Epithelial cell of prostate (primary cell): ENCODE data around the gene IL11RA.

Source experiments
- DNase-seq: peaks from one replicate; pipeline ENCODE4 v3.0.0-alpha.2; 2011; ENCODE audit warnings: low read depth, low spot score
- H3K27ac ChIP-seq: fragments of 450-650 bp; 2 replicates; pipeline ENCODE4 v1.5.1; 2017; ENCODE audit warnings: mild to moderate bottlenecking

Gene IL11RA

GRCh38 chr9:34651321-34651720 lies 664 bp upstream of the IL11RA start:
- no peak for DNase-seq
- H3K27ac ChIP-seq, result peak overlapping the region; percentile 55

- no peak overlapping the region for H3K27ac ChIP-seq
- no peak for DNase-seq
Observed at GRCh38 chr9:34652602-34653000, 616 bp downstream of the IL11RA start.

GRCh38 chr9:34653151-34654072 lies 1.4 kb downstream of the IL11RA start:
- no peak for DNase-seq
- no peak overlapping the region for H3K27ac ChIP-seq

GRCh38 chr9:34654323-34655051 lies 2.5 kb downstream of the IL11RA start:
- no peak for DNase-seq
- no peak overlapping the region for H3K27ac ChIP-seq

GRCh38 chr9:34655394-34655793 lies 3.4 kb downstream of the IL11RA start:
- no peak overlapping the region for H3K27ac ChIP-seq
- no peak for DNase-seq

GRCh38 chr9:34656992-34657391 lies 5.0 kb downstream of the IL11RA start:
- no peak for DNase-seq
- H3K27ac ChIP-seq, result no peak overlapping the region

GRCh38 chr9:34658461-34658860 lies 6.5 kb downstream of the IL11RA start:
- DNase-seq, result no peak
- no peak overlapping the region for H3K27ac ChIP-seq

GRCh38 chr9:34659592-34660253 lies 7.7 kb downstream of the IL11RA start:
- no peak overlapping the region for H3K27ac ChIP-seq
- no peak for DNase-seq

- peak within 1 kb of the TSS; percentile 19 for H3K27ac ChIP-seq
- no peak for DNase-seq
Observed at GRCh38 chr9:34662526-34663302, 10.7 kb downstream of the IL11RA start, which contains the start of gene CCL27. Gene CCL27, minus strand, starts transcription at chr9:34662657. Its CDS starts 24 bp downstream, at chr9:34662633.

GRCh38 chr9:34663303-34663605 lies 11.3 kb downstream of the IL11RA start:
- peak overlapping the region; percentile 19 for H3K27ac ChIP-seq
- DNase-seq, result no peak

- H3K27ac ChIP-seq, result peak overlapping the region; percentile 83
- DNase-seq, result no peak
Observed at GRCh38 chr9:34664281-34665066, 12.5 kb downstream of the IL11RA start.

- peak overlapping the region; percentile 83 for H3K27ac ChIP-seq
- no peak for DNase-seq
Observed at GRCh38 chr9:34665067-34665380, 13.0 kb downstream of the IL11RA start.

GRCh38 chr9:34665381-34666250 lies 13.6 kb downstream of the IL11RA start:
- H3K27ac ChIP-seq, result peak overlapping the region; percentile 83
- peak; percentile 62 for DNase-seq

- no peak overlapping the region for H3K27ac ChIP-seq
- no peak for DNase-seq
Observed at GRCh38 chr9:34669809-34670562, 18.0 kb downstream of the IL11RA start.

- DNase-seq, result no peak
- H3K27ac ChIP-seq, result no peak overlapping the region
Observed at GRCh38 chr9:34671307-34671706, 19.3 kb downstream of the IL11RA start.

GRCh38 chr9:34674440-34674839 lies 22.5 kb downstream of the IL11RA start:
- no peak overlapping the region for H3K27ac ChIP-seq
- no peak for DNase-seq

- H3K27ac ChIP-seq, result no peak overlapping the region
- no peak for DNase-seq
Observed at GRCh38 chr9:34675048-34675714, 23.2 kb downstream of the IL11RA start.
